Astrocyte (in vitro differentiated cells and primary cell): ENCODE measurements around the gene APOBEC4.

Experiments
- EZH2 ChIP-seq: IDR thresholded peaks from 2 replicates; pipeline ENCODE4 v1.6.1; 2012; ENCODE audit warnings: mild to moderate bottlenecking, low read length, inconsistent platforms; ENCODE audit not compliant: insufficient read depth
- TF ChIP-seq, protein P1 (sequence below): IDR thresholded peaks from 2 replicates; pipeline ENCODE4 v1.5.1; 2011; ENCODE audit warnings: low read depth, mild to moderate bottlenecking, inconsistent platforms, low read length, moderate library complexity; ENCODE audit not compliant: insufficient read depth

- TF ChIP-seq, protein P1, sequence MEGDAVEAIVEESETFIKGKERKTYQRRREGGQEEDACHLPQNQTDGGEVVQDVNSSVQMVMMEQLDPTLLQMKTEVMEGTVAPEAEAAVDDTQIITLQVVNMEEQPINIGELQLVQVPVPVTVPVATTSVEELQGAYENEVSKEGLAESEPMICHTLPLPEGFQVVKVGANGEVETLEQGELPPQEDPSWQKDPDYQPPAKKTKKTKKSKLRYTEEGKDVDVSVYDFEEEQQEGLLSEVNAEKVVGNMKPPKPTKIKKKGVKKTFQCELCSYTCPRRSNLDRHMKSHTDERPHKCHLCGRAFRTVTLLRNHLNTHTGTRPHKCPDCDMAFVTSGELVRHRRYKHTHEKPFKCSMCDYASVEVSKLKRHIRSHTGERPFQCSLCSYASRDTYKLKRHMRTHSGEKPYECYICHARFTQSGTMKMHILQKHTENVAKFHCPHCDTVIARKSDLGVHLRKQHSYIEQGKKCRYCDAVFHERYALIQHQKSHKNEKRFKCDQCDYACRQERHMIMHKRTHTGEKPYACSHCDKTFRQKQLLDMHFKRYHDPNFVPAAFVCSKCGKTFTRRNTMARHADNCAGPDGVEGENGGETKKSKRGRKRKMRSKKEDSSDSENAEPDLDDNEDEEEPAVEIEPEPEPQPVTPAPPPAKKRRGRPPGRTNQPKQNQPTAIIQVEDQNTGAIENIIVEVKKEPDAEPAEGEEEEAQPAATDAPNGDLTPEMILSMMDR = no peak
- TF ChIP-seq EZH2 = no peak
Observed at GRCh38 chr1:183693521-183693920, 40.4 kb upstream of the APOBEC4 start.
